ENCODE data around the gene USE1. TPM values are rescaled to one million over a fixed set of nuclear protein-coding genes. Genes with fewer than 3 reads are reported as not detected.

The USE1 gene
- total and polyA plus RNA-seq, 9 donors = 15.8 to 50.3 (median 30.9) TPM

DNA sequence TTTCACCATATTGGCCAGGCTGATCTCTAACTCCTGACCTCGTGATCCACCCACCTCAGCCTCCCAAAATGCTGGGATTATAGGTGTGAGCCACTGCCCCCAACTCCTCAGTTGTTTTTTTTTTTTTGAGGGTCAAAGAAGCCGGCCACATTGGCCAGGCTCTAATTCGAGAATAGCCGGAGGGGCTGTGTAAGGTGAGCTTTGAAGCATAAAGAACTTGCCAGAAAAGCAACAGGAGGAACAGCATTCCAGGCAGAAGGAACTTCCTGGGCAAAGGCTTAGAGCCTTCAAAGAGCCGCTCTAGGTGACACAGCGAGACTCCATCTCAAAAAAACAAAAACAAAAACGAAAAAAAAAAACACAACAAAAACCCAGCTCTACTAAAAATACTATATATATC, 50.9 kb downstream of the USE1 start:
- Histone ChIP-seq H3K9me3 (no peaks in the 10 kb centered on the region), H3K4me3 (no peak overlapping the region), H3K27me3 (no peaks in the 10 kb centered on the region), H3K36me3 (no peaks in the 10 kb centered on the region), H3K27ac (no peak overlapping the region), H3K4me1 (ENCODE audit: insufficient read depth) (peaks cover 4% of the 10 kb centered on the region)
- WGBS, 3 donors = 89 to 93% (median 91%) methylated on average over 7 of the region's 7 CpGs
- no peak for DNase-seq
- intact Hi-C loops (cut with DNase I) = loop anchor here in 1 of 4 donors (5.0 kb wide), 1 partner anchor 54 kb away; no protein-coding TSS in a partner anchor
- TF ChIP-seq, protein P1, sequence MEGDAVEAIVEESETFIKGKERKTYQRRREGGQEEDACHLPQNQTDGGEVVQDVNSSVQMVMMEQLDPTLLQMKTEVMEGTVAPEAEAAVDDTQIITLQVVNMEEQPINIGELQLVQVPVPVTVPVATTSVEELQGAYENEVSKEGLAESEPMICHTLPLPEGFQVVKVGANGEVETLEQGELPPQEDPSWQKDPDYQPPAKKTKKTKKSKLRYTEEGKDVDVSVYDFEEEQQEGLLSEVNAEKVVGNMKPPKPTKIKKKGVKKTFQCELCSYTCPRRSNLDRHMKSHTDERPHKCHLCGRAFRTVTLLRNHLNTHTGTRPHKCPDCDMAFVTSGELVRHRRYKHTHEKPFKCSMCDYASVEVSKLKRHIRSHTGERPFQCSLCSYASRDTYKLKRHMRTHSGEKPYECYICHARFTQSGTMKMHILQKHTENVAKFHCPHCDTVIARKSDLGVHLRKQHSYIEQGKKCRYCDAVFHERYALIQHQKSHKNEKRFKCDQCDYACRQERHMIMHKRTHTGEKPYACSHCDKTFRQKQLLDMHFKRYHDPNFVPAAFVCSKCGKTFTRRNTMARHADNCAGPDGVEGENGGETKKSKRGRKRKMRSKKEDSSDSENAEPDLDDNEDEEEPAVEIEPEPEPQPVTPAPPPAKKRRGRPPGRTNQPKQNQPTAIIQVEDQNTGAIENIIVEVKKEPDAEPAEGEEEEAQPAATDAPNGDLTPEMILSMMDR (IDR thresholded peaks at IDR 0.05) = no peak
- TF ChIP-seq POLR2A (IDR thresholded peaks at IDR 0.05) = no peak
- TF ChIP-seq EP300 (IDR thresholded peaks at IDR 0.05) = no peak

GRCh38 chr19:17266589-17266974, 51.4 kb downstream of the USE1 start:
- DNase-seq = no peak
- H3K36me3 ChIP-seq = no peaks in the 10 kb centered on the region
- peaks cover 4% of the 10 kb centered on the region for H3K4me1 ChIP-seq (ENCODE audit: insufficient read depth)
- WGBS, 3 donors = 72 to 74% (median 73%) methylated on average over 12 of the region's 12 CpGs
- H3K27ac ChIP-seq = no peak overlapping the region
- TF ChIP-seq POLR2A (IDR thresholded peaks at IDR 0.05) = no peak
- TF ChIP-seq, protein P1 (IDR thresholded peaks at IDR 0.05) = no peak
- TF ChIP-seq EP300 (IDR thresholded peaks at IDR 0.05) = no peak
- H3K4me3 ChIP-seq = no peak overlapping the region
- intact Hi-C loops (cut with DNase I) = loop anchor here in 1 of 4 donors (5.0 kb wide), 1 partner anchor 54 kb away; no protein-coding TSS in a partner anchor
- no peaks in the 10 kb centered on the region for H3K9me3 ChIP-seq
- H3K27me3 ChIP-seq = no peaks in the 10 kb centered on the region

GRCh38 chr19:17266975-17267788, 52.0 kb downstream of the USE1 start, which contains the start of gene BABAM1:
Gene BABAM1 (plus strand): TSS chr19:17267443. CDS start chr19:17268807, 1,364 bp downstream.
- peaks cover 4% of the 10 kb centered on the region for H3K4me1 ChIP-seq (ENCODE audit: insufficient read depth)
- 0 to 1% (median 0%) methylated on average over 27 of the region's 27 CpGs for WGBS, 3 donors
- no peaks in the 10 kb centered on the region for H3K9me3 ChIP-seq
- H3K4me3 ChIP-seq = peak within 1 kb of the TSS; percentile 57
- H3K36me3 ChIP-seq = no peaks in the 10 kb centered on the region
- no peaks in the 10 kb centered on the region for H3K27me3 ChIP-seq
- peak within 1 kb of the TSS in 1 of 2 donors; percentile 48 for H3K27ac ChIP-seq
- TF ChIP-seq EP300 (IDR thresholded peaks at IDR 0.05) = no peak
- intact Hi-C loops (cut with DNase I) = loop anchor here in 1 of 4 donors (5.0 kb wide), 1 partner anchor 55 kb away; no protein-coding TSS in a partner anchor
- DNase-seq = peak; percentile 91 to 97 (median 93)

DNA sequence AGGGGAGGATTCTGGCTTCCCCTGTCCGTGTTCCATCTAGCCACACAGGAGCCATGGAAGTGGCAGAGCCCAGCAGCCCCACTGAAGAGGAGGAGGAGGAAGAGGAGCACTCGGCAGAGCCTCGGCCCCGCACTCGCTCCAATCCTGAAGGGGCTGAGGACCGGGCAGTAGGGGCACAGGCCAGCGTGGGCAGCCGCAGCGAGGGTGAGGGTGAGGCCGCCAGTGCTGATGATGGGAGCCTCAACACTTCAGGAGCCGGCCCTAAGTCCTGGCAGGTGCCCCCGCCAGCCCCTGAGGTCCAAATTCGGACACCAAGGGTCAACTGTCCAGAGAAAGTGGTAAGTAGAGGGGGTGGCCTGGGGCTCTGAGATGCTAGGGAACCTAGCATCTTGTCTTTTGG, 53.6 kb downstream of the USE1 start:
- intact Hi-C loops (cut with DNase I) = loop anchor here in 1 of 4 donors (5.0 kb wide), 1 partner anchor 56 kb away; no protein-coding TSS in a partner anchor
- DNase-seq = no peak
- no peak for TF ChIP-seq POLR2A (IDR thresholded peaks at IDR 0.05)
- TF ChIP-seq EP300 (IDR thresholded peaks at IDR 0.05) = no peak
- TF ChIP-seq, protein P1 (IDR thresholded peaks at IDR 0.05) = no peak
- Histone ChIP-seq H3K27ac (no peak overlapping the region), H3K9me3 (no peaks in the 10 kb centered on the region), H3K27me3 (no peaks in the 10 kb centered on the region), H3K4me3 (no peak overlapping the region), H3K4me1 (ENCODE audit: insufficient read depth) (peaks cover 4% of the 10 kb centered on the region), H3K36me3 (no peaks in the 10 kb centered on the region)
- 80 to 92% (median 90%) methylated on average over 13 of the region's 13 CpGs for WGBS, 3 donors

Other genes with a start within 250 kb of the USE1 start
- 10 to 100 TPM in 1 of 7 donors, 1 to 10 TPM in 6; 5.1 to 13.0 (median 7.9) TPM for gene CPAMD8, start 188.5 kb upstream of the USE1 start, total RNA-seq
- 10 to 100 TPM in 1 of 2 donors, 1 to 10 TPM in 1; 2.4 to 11.4 TPM for gene CPAMD8, start 188.5 kb upstream of the USE1 start, polyA plus RNA-seq
- 1 to 10 TPM; 4.3 to 7.0 (median 5.5) TPM for gene HAUS8, start 139.9 kb upstream of the USE1 start, total RNA-seq
- 1 to 10 TPM; 4.1 to 7.2 TPM for gene HAUS8, start 139.9 kb upstream of the USE1 start, polyA plus RNA-seq
- gene MYO9B, start 139.6 kb upstream of the USE1 start, total RNA-seq = 10 to 100 TPM; 17.9 to 56.3 (median 38.4) TPM
- 10 to 100 TPM; 25.1 to 34.1 TPM for gene MYO9B, start 139.6 kb upstream of the USE1 start, polyA plus RNA-seq
- gene OCEL1, start 10.9 kb downstream of the USE1 start, total RNA-seq = 10 to 100 TPM in 6 of 7 donors, 1 to 10 TPM in 1; 6.4 to 39.8 (median 20.3) TPM
- gene OCEL1, start 10.9 kb downstream of the USE1 start, polyA plus RNA-seq = 10 to 100 TPM; 16.7 to 18.6 TPM
- gene NR2F6, start 30.6 kb downstream of the USE1 start, total RNA-seq = 10 to 100 TPM; 21.5 to 46.4 (median 28.4) TPM
- gene NR2F6, start 30.6 kb downstream of the USE1 start, polyA plus RNA-seq = 10 to 100 TPM in 1 of 2 donors, 1 to 10 TPM in 1; 3.7 to 10.5 TPM
- gene USHBP1, start 49.4 kb downstream of the USE1 start, total RNA-seq = 1 to 10 TPM; 1.5 to 7.0 (median 2.0) TPM
- gene USHBP1, start 49.4 kb downstream of the USE1 start, polyA plus RNA-seq = 1 to 10 TPM; 1.1 to 8.9 TPM
- gene BABAM1, start 52.1 kb downstream of the USE1 start, total RNA-seq = 10 to 100 TPM; 37.4 to 74.8 (median 57.8) TPM
- 10 to 100 TPM; 62.6 to 99.1 TPM for gene BABAM1, start 52.1 kb downstream of the USE1 start, polyA plus RNA-seq
- 1 to 10 TPM in 4 of 7 donors, under 1 TPM in 3; 0.23 to 1.6 (median 1.4) TPM for gene ANKLE1, start 66.5 kb downstream of the USE1 start, total RNA-seq
- under 1 TPM; 0.12 to 0.65 TPM for gene ANKLE1, start 66.5 kb downstream of the USE1 start, polyA plus RNA-seq
- gene ABHD8, start 88.1 kb downstream of the USE1 start, total RNA-seq = 10 to 100 TPM; 12.4 to 25.1 (median 19.1) TPM
- gene ABHD8, start 88.1 kb downstream of the USE1 start, polyA plus RNA-seq = 10 to 100 TPM in 1 of 2 donors, under 1 TPM in 1; 0.55 to 15.3 TPM
- gene MRPL34, start 90.5 kb downstream of the USE1 start, total RNA-seq = 10 to 100 TPM; 39.5 to 93.4 (median 53.4) TPM
- 10 to 100 TPM; 62.7 to 93.0 TPM for gene MRPL34, start 90.5 kb downstream of the USE1 start, polyA plus RNA-seq
- 10 to 100 TPM in 6 of 7 donors, 1 to 10 TPM in 1; 6.3 to 29.3 (median 18.6) TPM for gene DDA1, start 94.2 kb downstream of the USE1 start, total RNA-seq
- gene DDA1, start 94.2 kb downstream of the USE1 start, polyA plus RNA-seq = 10 to 100 TPM; 29.1 to 32.6 TPM
- gene ANO8, start 119.5 kb downstream of the USE1 start, total RNA-seq = 1 to 10 TPM; 2.0 to 8.9 (median 4.0) TPM
- gene ANO8, start 119.5 kb downstream of the USE1 start, polyA plus RNA-seq = 1 to 10 TPM; 2.1 to 3.7 TPM
- 10 to 100 TPM; 11.4 to 22.9 (median 18.2) TPM for gene GTPBP3, start 122.2 kb downstream of the USE1 start, total RNA-seq
- 10 to 100 TPM in 1 of 2 donors, 1 to 10 TPM in 1; 4.5 to 11.6 TPM for gene GTPBP3, start 122.2 kb downstream of the USE1 start, polyA plus RNA-seq
- gene PLVAP, start 162.0 kb downstream of the USE1 start, total RNA-seq = 10 to 100 TPM in 2 of 7 donors, 1 to 10 TPM in 5; 2.0 to 22.7 (median 8.3) TPM
- 10 to 100 TPM in 1 of 2 donors, 1 to 10 TPM in 1; 2.7 to 15.0 TPM for gene PLVAP, start 162.0 kb downstream of the USE1 start, polyA plus RNA-seq
- gene CCDC194, start 178.8 kb downstream of the USE1 start, total RNA-seq = 10 to 100 TPM in 1 of 7 donors, 1 to 10 TPM in 5, under 1 TPM in 1; 0.69 to 13.6 (median 6.1) TPM
- 1 to 10 TPM; 1.2 to 1.8 TPM for gene CCDC194, start 178.8 kb downstream of the USE1 start, polyA plus RNA-seq
- gene BST2, start 190.3 kb downstream of the USE1 start, total RNA-seq = 100 to 1,000 TPM; 400 to 715 (median 557) TPM
- gene BST2, start 190.3 kb downstream of the USE1 start, polyA plus RNA-seq = 100 to 1,000 TPM; 207 to 760 TPM
- gene MVB12A, start 204.7 kb downstream of the USE1 start, total RNA-seq = 10 to 100 TPM; 54.4 to 90.4 (median 81.4) TPM
- 10 to 100 TPM in 1 of 2 donors, 1 to 10 TPM in 1; 7.6 to 77.8 TPM for gene MVB12A, start 204.7 kb downstream of the USE1 start, polyA plus RNA-seq
- gene TMEM221, start 233.3 kb downstream of the USE1 start, total RNA-seq = 10 to 100 TPM in 2 of 7 donors, 1 to 10 TPM in 5; 1.4 to 14.1 (median 7.5) TPM
- gene TMEM221, start 233.3 kb downstream of the USE1 start, polyA plus RNA-seq = 1 to 10 TPM; 2.5 to 3.2 TPM
- gene NXNL1, start 245.6 kb downstream of the USE1 start, total RNA-seq = not detected
- under 1 TPM in 1 of 2 donors, not detected in 1; 0.11 TPM for gene NXNL1, start 245.6 kb downstream of the USE1 start, polyA plus RNA-seq